PFSK-1 (cell line): ENCODE results near the gene ANO6.

Source experiments
- POLR2AphosphoS5 ChIP-seq: IDR thresholded peaks from 2 replicates; pipeline ENCODE4 v1.6.1; 2012; ENCODE audit warnings: low read depth, mild to moderate bottlenecking, control low read depth, low read length, moderate library complexity
- SIN3A ChIP-seq: IDR thresholded peaks from 2 replicates; pipeline ENCODE4 v1.6.1; 2012; ENCODE audit warnings: mild to moderate bottlenecking, low read length, moderate library complexity, borderline replicate concordance; ENCODE audit not compliant: insufficient read depth
- TAF1 ChIP-seq: IDR thresholded peaks from 2 replicates; pipeline ENCODE4 v1.6.1; 2012; ENCODE audit warnings: low read length, control low read depth, borderline replicate concordance; ENCODE audit not compliant: insufficient read depth
- TF ChIP-seq, protein P1 (sequence below), 2 experiments: IDR thresholded peaks; 2 replicates each; pipeline versions ENCODE4 v1.6.1 to v1.8.0; 2011 to 2012; ENCODE audit warnings: low read depth in 2 of 2, low read length in 2 of 2, control low read depth in 1 of 2, inconsistent platforms in 1 of 2, mild to moderate bottlenecking in 1 of 2, moderate library complexity in 1 of 2; ENCODE audit not compliant: insufficient read depth in 1 of 2

- no peak for TF ChIP-seq POLR2AphosphoS5
- TF ChIP-seq TAF1 = no peak
- TF ChIP-seq, protein P1, sequence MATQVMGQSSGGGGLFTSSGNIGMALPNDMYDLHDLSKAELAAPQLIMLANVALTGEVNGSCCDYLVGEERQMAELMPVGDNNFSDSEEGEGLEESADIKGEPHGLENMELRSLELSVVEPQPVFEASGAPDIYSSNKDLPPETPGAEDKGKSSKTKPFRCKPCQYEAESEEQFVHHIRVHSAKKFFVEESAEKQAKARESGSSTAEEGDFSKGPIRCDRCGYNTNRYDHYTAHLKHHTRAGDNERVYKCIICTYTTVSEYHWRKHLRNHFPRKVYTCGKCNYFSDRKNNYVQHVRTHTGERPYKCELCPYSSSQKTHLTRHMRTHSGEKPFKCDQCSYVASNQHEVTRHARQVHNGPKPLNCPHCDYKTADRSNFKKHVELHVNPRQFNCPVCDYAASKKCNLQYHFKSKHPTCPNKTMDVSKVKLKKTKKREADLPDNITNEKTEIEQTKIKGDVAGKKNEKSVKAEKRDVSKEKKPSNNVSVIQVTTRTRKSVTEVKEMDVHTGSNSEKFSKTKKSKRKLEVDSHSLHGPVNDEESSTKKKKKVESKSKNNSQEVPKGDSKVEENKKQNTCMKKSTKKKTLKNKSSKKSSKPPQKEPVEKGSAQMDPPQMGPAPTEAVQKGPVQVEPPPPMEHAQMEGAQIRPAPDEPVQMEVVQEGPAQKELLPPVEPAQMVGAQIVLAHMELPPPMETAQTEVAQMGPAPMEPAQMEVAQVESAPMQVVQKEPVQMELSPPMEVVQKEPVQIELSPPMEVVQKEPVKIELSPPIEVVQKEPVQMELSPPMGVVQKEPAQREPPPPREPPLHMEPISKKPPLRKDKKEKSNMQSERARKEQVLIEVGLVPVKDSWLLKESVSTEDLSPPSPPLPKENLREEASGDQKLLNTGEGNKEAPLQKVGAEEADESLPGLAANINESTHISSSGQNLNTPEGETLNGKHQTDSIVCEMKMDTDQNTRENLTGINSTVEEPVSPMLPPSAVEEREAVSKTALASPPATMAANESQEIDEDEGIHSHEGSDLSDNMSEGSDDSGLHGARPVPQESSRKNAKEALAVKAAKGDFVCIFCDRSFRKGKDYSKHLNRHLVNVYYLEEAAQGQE (IDR thresholded peaks at IDR 0.05; ENCODE audit: insufficient read depth in 1 of 2, low read depth in 2 of 2, low read length in 2 of 2) = no peak
- no peak for TF ChIP-seq SIN3A
These were observed 108.5 kb downstream of the ANO6 start for GRCh38 chr12:45324391-45324790.
